H9 (cell line): ENCODE data around the gene RBM25. TPM values are rescaled to one million over a fixed set of nuclear protein-coding genes. Genes with fewer than 3 reads are reported as not detected.

Source experiments
- DNase-seq: peaks from one replicate; pipeline ENCODE4 v3.0.0-alpha.2; 2017
- H2AFZ ChIP-seq: one replicate; pipeline ENCODE4 v1.6.1; 2013; ENCODE audit warnings: mild to moderate bottlenecking, low read length, control low read depth, moderate library complexity
- H2AK5ac ChIP-seq: 2 replicates; pipeline ENCODE4 v1.6.1; 2013; ENCODE audit warnings: low read length, control low read depth, mixed read lengths; ENCODE audit not compliant: insufficient read length
- H2BK120ac ChIP-seq: one replicate; pipeline ENCODE4 v1.6.1; 2013; ENCODE audit warnings: low read depth, mild to moderate bottlenecking, low read length, control low read depth, inconsistent platforms; ENCODE audit not compliant: poor library complexity, severe bottlenecking
- H2BK12ac ChIP-seq: 2 replicates; pipeline ENCODE4 v1.6.1; 2013; ENCODE audit warnings: low read length, control low read depth, mixed read lengths, low read depth; ENCODE audit not compliant: insufficient read length
- H2BK15ac ChIP-seq: 2 replicates; pipeline ENCODE4 v1.6.1; 2013; ENCODE audit warnings: low read depth, low read length, control low read depth
- H2BK20ac ChIP-seq: one replicate; pipeline ENCODE4 v1.6.1; 2013; ENCODE audit warnings: low read depth, mild to moderate bottlenecking, low read length, control low read depth, inconsistent platforms; ENCODE audit not compliant: poor library complexity, severe bottlenecking
- H2BK5ac ChIP-seq: 2 replicates; pipeline ENCODE4 v1.6.1; 2013; ENCODE audit warnings: low read length, control low read depth, mixed read lengths; ENCODE audit not compliant: insufficient read length
- H3K14ac ChIP-seq: 2 replicates; pipeline ENCODE4 v1.6.1; 2013; ENCODE audit warnings: low read length, control low read depth; ENCODE audit not compliant: insufficient read depth
- H3K18ac ChIP-seq: 2 replicates; pipeline ENCODE4 v1.6.1; 2013; ENCODE audit warnings: low read depth, mild to moderate bottlenecking, mixed read lengths, low read length, control low read depth; ENCODE audit not compliant: insufficient read length
- H3K23ac ChIP-seq: 2 replicates; pipeline ENCODE4 v1.6.1; 2013; ENCODE audit warnings: low read length, control low read depth, mixed read lengths, low read depth; ENCODE audit not compliant: insufficient read length
- H3K23me2 ChIP-seq: 2 replicates; pipeline ENCODE4 v1.6.1; 2013; ENCODE audit warnings: low read depth, mild to moderate bottlenecking, mixed read lengths, low read length, control low read depth; ENCODE audit not compliant: insufficient read length, poor library complexity, severe bottlenecking
- H3K27ac ChIP-seq: 2 replicates; pipeline ENCODE4 v1.5.1; 2013; ENCODE audit warnings: low read length, control low read depth, mixed read lengths, low read depth; ENCODE audit not compliant: insufficient read length
- H3K27me3 ChIP-seq: 2 replicates; pipeline ENCODE4 v1.6.1; 2013; ENCODE audit warnings: low read length, control low read depth, inconsistent platforms; ENCODE audit not compliant: insufficient read depth
- H3K4ac ChIP-seq: 2 replicates; pipeline ENCODE4 v1.6.1; 2013; ENCODE audit warnings: low read depth, mild to moderate bottlenecking, control low read depth, inconsistent platforms, low read length, moderate library complexity
- H3K4me1 ChIP-seq: 2 replicates; pipeline ENCODE4 v1.6.1; 2013; ENCODE audit warnings: low read length, control low read depth, inconsistent platforms; ENCODE audit not compliant: insufficient read depth
- H3K4me2 ChIP-seq: 2 replicates; pipeline ENCODE4 v1.6.1; 2013; ENCODE audit warnings: low read length, control low read depth, mixed read lengths; ENCODE audit not compliant: insufficient read length, insufficient read depth
- H3K56ac ChIP-seq: 2 replicates; pipeline ENCODE4 v1.6.1; 2013; ENCODE audit warnings: low read depth, mild to moderate bottlenecking, mixed read lengths, low read length, control low read depth; ENCODE audit not compliant: insufficient read length
- H3K79me1 ChIP-seq: 2 replicates; pipeline ENCODE4 v1.6.1; 2013; ENCODE audit warnings: low read depth, mild to moderate bottlenecking, moderate library complexity, low read length, control low read depth, inconsistent platforms; ENCODE audit not compliant: insufficient read depth, poor library complexity, severe bottlenecking
- H3K79me2 ChIP-seq: 2 replicates; pipeline ENCODE4 v1.6.1; 2013; ENCODE audit warnings: low read length, control low read depth, inconsistent platforms; ENCODE audit not compliant: insufficient read depth
- H3K9ac ChIP-seq: 2 replicates; pipeline ENCODE4 v1.6.1; 2013; ENCODE audit warnings: low read length, control low read depth, mixed read lengths; ENCODE audit not compliant: insufficient read length; ENCODE audit errors: extremely low read depth
- H3K9me3 ChIP-seq: one replicate; pipeline ENCODE4 v1.6.1; 2013; ENCODE audit warnings: low read depth, low read length, inconsistent platforms; ENCODE audit not compliant: control insufficient read depth
- H3T11ph ChIP-seq: one replicate; pipeline ENCODE4 v1.6.1; 2013; ENCODE audit warnings: mild to moderate bottlenecking, low read length, control low read depth, inconsistent platforms
- H4K20me1 ChIP-seq: one replicate; pipeline ENCODE4 v1.6.1; 2013; ENCODE audit not compliant: control insufficient read depth, insufficient read length, insufficient read depth
- H4K5ac ChIP-seq: 2 replicates; pipeline ENCODE4 v1.6.1; 2013; ENCODE audit warnings: low read depth, mild to moderate bottlenecking, mixed read lengths, low read length, control low read depth; ENCODE audit not compliant: insufficient read length
- H4K8ac ChIP-seq: replicated peaks from 2 replicates; pipeline ENCODE4 v1.6.1; 2013; ENCODE audit warnings: low read length, control low read depth, mixed read lengths, low read depth; ENCODE audit not compliant: insufficient read length
- H4K91ac ChIP-seq: 2 replicates; pipeline ENCODE4 v1.6.1; 2013; ENCODE audit warnings: low read depth, mild to moderate bottlenecking, moderate library complexity, mixed read lengths, low read length, control low read depth; ENCODE audit not compliant: insufficient read length
- H3K27ac Mint-ChIP-seq, 3 experiments: 2 replicates in 2 of 3; 3 replicates in 1 of 3; pipeline ENCODE4 v1.8.0; 2020 to 2021; ENCODE audit warnings: mixed read lengths in 3 of 3, mild to moderate bottlenecking in 1 of 3, moderate library complexity in 1 of 3
- H3K27me3 Mint-ChIP-seq: 2 replicates; pipeline ENCODE4 v1.8.0; 2021; ENCODE audit warnings: low read depth, mild to moderate bottlenecking, moderate library complexity, mixed read lengths
- H3K36me3 Mint-ChIP-seq, 3 experiments: 2 replicates in 2 of 3; 3 replicates in 1 of 3; pipeline ENCODE4 v1.8.0; 2020 to 2021; ENCODE audit warnings: low read depth in 3 of 3, mixed read lengths in 3 of 3; ENCODE audit not compliant: insufficient read depth in 1 of 3
- H3K4me1 Mint-ChIP-seq, 2 experiments: 2 replicates each; pipeline ENCODE4 v1.8.0; 2020; ENCODE audit warnings: mixed read lengths in 2 of 2
- H3K4me3 Mint-ChIP-seq, 2 experiments: 2 replicates in 1 of 2; 3 replicates in 1 of 2; pipeline ENCODE4 v1.8.0; 2020 to 2021; ENCODE audit warnings: mild to moderate bottlenecking in 2 of 2, mixed read lengths in 2 of 2, moderate library complexity in 1 of 2
- H3K9me3 Mint-ChIP-seq, 2 experiments: 2 replicates in 1 of 2; 3 replicates in 1 of 2; pipeline ENCODE4 v1.8.0; 2020; ENCODE audit warnings: mild to moderate bottlenecking in 2 of 2, mixed read lengths in 2 of 2, moderate library complexity in 1 of 2
- WGBS: extraction: QIAGEN DNeasy Blood & Tissue Kit; methylation state at CpG from one replicate; pipeline ENCODE4 v1.1.7; 2013; ENCODE audit warnings: missing lambda C conversion rate, low lambda C conversion rate, mixed read lengths; ENCODE audit not compliant: insufficient read length; ENCODE audit errors: extremely low coverage; 5-methylcytosine and 5-hydroxymethylcytosine counted together
- total RNA-seq: library from RNA; stranded (reverse); gene quantifications from 2 replicates; pipeline ENCODE4 v1.2.1, GENCODE V29; 2021
- TF ChIP-seq, protein P1 (sequence below): fragments of 200-600 bp; sonication (generic); conservative IDR thresholded peaks from 3 replicates; pipeline ENCODE4 v1.8.0; 2021; ENCODE audit warnings: antibody characterized with exemption, mild to moderate bottlenecking

The RBM25 gene
- total RNA-seq, 1 experiment from 2014 or later = 138 TPM

DNA sequence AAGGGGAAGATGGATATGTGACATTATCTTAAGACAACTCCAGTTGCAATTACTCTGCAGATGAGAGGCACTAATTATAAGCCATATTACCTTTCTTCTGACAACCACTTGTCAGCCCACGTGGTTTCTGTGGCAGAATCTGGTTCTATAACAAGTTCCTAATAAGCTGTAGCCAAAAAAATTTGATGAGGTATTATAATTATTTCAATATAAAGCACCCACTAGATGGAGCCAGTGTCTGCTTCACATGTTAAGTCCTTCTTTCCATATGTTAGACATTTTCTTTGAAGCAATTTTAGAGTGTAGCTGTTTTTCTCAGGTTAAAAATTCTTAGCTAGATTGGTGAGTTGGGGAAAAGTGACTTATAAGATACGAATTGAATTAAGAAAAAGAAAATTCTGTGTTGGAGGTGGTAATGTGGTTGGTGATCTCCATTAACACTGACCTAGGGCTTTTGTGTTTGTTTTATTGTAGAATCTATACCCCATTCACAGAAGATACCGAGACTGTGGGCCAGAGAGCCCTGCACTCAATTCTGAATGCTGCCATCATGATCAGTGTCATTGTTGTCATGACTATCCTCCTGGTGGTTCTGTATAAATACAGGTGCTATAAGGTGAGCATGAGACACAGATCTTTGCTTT lies 114.9 kb downstream of the RBM25 start:
- Histone ChIP-seq H2AK5ac (no peak overlapping the region), H4K8ac (no peak overlapping the region), H3K27me3 (no peaks in the 10 kb centered on the region), H3K23ac (no peak overlapping the region), H3K79me2 (no peaks in the 10 kb centered on the region), H4K5ac (no peak overlapping the region), H3K4ac (no peak overlapping the region), H2AFZ (no peak overlapping the region), H3K9ac (no peak overlapping the region), H3K27ac (no peak overlapping the region), H2BK5ac (no peak overlapping the region), H2BK15ac (no peak overlapping the region), H3K56ac (no peak overlapping the region), H3K4me1 (no peaks in the 10 kb centered on the region; the same call in 1 of the 2 replicates), H2BK12ac (no peak overlapping the region), H4K20me1 (no peaks in the 10 kb centered on the region), H2BK20ac (no peak overlapping the region), H3K14ac (no peak overlapping the region), H3K4me2 (no peak overlapping the region), H2BK120ac (no peak overlapping the region), H4K91ac (no peak overlapping the region), H3K9me3 (no peaks in the 10 kb centered on the region), H3K23me2 (no peaks in the 10 kb centered on the region), H3K18ac (no peak overlapping the region), H3T11ph (no peak overlapping the region), H3K79me1 (no peaks in the 10 kb centered on the region)
- H3K4me1 Mint-ChIP-seq = peaks cover 21% of the 10 kb centered on the region in 2 experiments
- no peak for DNase-seq
- TF ChIP-seq, protein P1, sequence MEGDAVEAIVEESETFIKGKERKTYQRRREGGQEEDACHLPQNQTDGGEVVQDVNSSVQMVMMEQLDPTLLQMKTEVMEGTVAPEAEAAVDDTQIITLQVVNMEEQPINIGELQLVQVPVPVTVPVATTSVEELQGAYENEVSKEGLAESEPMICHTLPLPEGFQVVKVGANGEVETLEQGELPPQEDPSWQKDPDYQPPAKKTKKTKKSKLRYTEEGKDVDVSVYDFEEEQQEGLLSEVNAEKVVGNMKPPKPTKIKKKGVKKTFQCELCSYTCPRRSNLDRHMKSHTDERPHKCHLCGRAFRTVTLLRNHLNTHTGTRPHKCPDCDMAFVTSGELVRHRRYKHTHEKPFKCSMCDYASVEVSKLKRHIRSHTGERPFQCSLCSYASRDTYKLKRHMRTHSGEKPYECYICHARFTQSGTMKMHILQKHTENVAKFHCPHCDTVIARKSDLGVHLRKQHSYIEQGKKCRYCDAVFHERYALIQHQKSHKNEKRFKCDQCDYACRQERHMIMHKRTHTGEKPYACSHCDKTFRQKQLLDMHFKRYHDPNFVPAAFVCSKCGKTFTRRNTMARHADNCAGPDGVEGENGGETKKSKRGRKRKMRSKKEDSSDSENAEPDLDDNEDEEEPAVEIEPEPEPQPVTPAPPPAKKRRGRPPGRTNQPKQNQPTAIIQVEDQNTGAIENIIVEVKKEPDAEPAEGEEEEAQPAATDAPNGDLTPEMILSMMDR = peak; percentile 64
- no peak overlapping the region for H3K27ac Mint-ChIP-seq
- H3K9me3 Mint-ChIP-seq = no peaks in the 10 kb centered on the region
- peaks cover 14 to 66% (median 57%) of the 10 kb centered on the region in 3 experiments; a peak in 6 of 7 replicates for H3K36me3 Mint-ChIP-seq
- no peaks in the 10 kb centered on the region for H3K27me3 Mint-ChIP-seq
- WGBS = 100% methylated on average over 1 of the region's 3 CpGs
- H3K4me3 Mint-ChIP-seq = no peak overlapping the region

Other genes starting within 250 kb of the RBM25 start
- gene DPF3, start 164.4 kb upstream of the RBM25 start, total RNA-seq = not detected in 2 replicates
- 30.2 and 32.0 TPM in 2 replicates for gene DCAF4, start 132.1 kb upstream of the RBM25 start, total RNA-seq
- gene ZFYVE1, start 31.4 kb upstream of the RBM25 start, total RNA-seq = 14.2 and 14.7 TPM in 2 replicates
- gene PSEN1, start 78.0 kb downstream of the RBM25 start, total RNA-seq = 49.9 TPM in 2 replicates
- 6.9 and 8.5 TPM in 2 replicates for gene PAPLN, start 179.0 kb downstream of the RBM25 start, total RNA-seq